BE2C (cell line): Measurements from ENCODE around the gene AGTR1.
"Not testable (repeated sequence)": the region's sequence is repeated elsewhere in the genome, so short reads cannot be mapped to it uniquely, and the experiment has no call there.

Source experiments
- DNase-seq: peaks from one replicate; pipeline ENCODE4 v3.0.0-alpha.2; 2020
- H3K27me3 ChIP-seq: fragments of 250-450 bp; sonication (Bioruptor Pico); 2 replicates; pipeline ENCODE4 v1.5.1; 2020; ENCODE audit warnings: mild to moderate bottlenecking
- H3K36me3 ChIP-seq: fragments of 250-450 bp; sonication (Bioruptor Pico); 2 replicates; pipeline ENCODE4 v1.5.1; 2020; ENCODE audit warnings: mild to moderate bottlenecking
- H3K4me1 ChIP-seq: fragments of 250-450 bp; sonication (Bioruptor Pico); 2 replicates; pipeline ENCODE4 v1.5.1; 2020
- H3K4me3 ChIP-seq: 2 replicates; pipeline ENCODE4 v1.5.1; 2011; ENCODE audit warnings: low read depth, low read length
- H3K9me3 ChIP-seq: fragments of 250-450 bp; sonication (Bioruptor Pico); 2 replicates; pipeline ENCODE4 v1.5.1; 2020
- CTCF ChIP-seq: IDR thresholded peaks from 2 replicates; pipeline ENCODE4 v1.5.1; 2012; ENCODE audit warnings: mild to moderate bottlenecking, low read depth, low read length

AGTR1 gene

GRCh38 chr3:148772361-148772760 is 74.7 kb downstream of the AGTR1 start:
- no peak for DNase-seq
- no peaks in the 10 kb centered on the region for H3K9me3 ChIP-seq
- H3K36me3 ChIP-seq, result no peaks in the 10 kb centered on the region
- H3K27me3 ChIP-seq, result no peaks in the 10 kb centered on the region
- peaks cover 4% of the 10 kb centered on the region; the same call in 1 of the 2 replicates for H3K4me1 ChIP-seq
- no peak overlapping the region for H3K4me3 ChIP-seq
- no peak for TF ChIP-seq CTCF

- peaks cover 4% of the 10 kb centered on the region; the same call in 1 of the 2 replicates for H3K4me1 ChIP-seq
- DNase-seq, result no peak
Observed at GRCh38 chr3:148772835-148773234, 75.1 kb downstream of the AGTR1 start.

DNA sequence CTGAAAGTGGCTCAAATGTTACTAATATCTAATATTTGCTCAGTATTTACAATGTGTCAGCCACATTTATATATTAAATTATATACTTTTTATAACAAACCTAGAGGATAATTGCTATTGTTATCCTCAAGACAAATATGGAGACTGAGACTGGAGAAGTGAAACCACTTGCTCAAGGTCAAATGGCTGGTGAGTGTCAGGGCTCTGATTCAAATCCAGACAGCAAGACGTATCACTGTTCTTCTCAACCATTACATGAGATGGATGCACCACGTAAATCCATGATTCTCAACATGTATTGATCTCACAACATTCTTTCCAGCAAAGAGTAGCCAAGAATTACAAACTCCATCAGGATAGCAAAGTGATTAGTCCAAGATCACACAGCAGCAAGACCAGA is 76.1 kb downstream of the AGTR1 start:
- no peaks in the 10 kb centered on the region for H3K27me3 ChIP-seq
- H3K36me3 ChIP-seq, result no peaks in the 10 kb centered on the region
- no peak overlapping the region for H3K4me3 ChIP-seq
- no peak for TF ChIP-seq CTCF
- no peak for DNase-seq
- peaks cover 4% of the 10 kb centered on the region; the same call in 1 of the 2 replicates for H3K4me1 ChIP-seq
- H3K9me3 ChIP-seq, result no peaks in the 10 kb centered on the region

More at GRCh38 chr3:148772835-148773234, 75.1 kb downstream of the AGTR1 start:
- TF ChIP-seq CTCF, result no peak
- H3K4me3 ChIP-seq, result no peak overlapping the region
- no peaks in the 10 kb centered on the region for H3K27me3 ChIP-seq
- H3K36me3 ChIP-seq, result no peaks in the 10 kb centered on the region
- H3K9me3 ChIP-seq, result no peaks in the 10 kb centered on the region

DNA sequence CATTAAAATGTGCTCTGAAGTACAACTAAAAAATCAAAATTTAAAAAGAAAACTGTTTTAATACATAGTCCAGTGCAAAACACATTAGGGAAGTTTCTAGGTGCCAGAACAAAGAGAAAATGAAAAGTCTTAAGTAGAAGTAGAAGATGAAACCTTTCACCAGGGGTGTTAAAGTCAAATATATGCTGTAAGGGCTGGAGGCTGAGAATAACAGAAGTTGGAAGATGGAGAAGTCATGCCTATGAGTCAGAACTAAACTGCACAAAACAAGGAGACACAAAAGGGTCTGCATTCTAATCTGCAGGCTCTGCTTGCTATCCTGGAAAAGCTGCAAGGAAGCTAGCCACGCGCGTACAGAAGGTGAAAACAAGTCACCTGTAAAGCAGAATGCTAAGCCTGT is 81.2 kb downstream of the AGTR1 start:
- DNase-seq, result no peak
- no peaks in the 10 kb centered on the region for H3K9me3 ChIP-seq
- no peak overlapping the region for H3K4me3 ChIP-seq
- H3K27me3 ChIP-seq, result no peaks in the 10 kb centered on the region
- TF ChIP-seq CTCF, result no peak
- no peaks in the 10 kb centered on the region for H3K36me3 ChIP-seq
- no peaks in the 10 kb centered on the region for H3K4me1 ChIP-seq

DNA sequence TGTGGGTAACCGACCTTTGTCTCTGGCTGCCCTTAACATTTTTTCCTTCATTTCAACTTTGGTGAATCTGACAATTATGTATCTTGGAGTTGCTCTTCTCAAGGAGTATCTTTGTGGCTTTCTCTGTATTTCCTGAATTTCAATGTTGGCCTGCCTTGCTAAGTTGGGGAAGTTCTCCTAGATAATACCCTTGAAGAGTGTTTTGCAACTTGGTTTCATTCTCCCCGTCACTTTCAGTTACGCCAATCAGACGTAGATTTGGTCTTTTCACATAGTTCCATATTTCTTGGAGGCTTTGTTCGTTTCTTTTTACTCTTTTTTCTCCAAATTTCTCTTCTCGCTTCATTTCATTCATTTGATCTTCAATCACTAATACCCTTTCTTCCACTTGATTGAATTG is 87.3 kb downstream of the AGTR1 start:
- not testable (repeated sequence) for H3K27me3 ChIP-seq, H3K9me3 ChIP-seq, H3K4me1 ChIP-seq, DNase-seq, H3K4me3 ChIP-seq, H3K36me3 ChIP-seq

GRCh38 chr3:148786159-148786558 is 88.5 kb downstream of the AGTR1 start:
- not testable (repeated sequence) for H3K4me3 ChIP-seq, H3K36me3 ChIP-seq, H3K27me3 ChIP-seq, H3K9me3 ChIP-seq, DNase-seq
- H3K4me1 ChIP-seq, result peaks cover 16% of the 10 kb centered on the region

DNA sequence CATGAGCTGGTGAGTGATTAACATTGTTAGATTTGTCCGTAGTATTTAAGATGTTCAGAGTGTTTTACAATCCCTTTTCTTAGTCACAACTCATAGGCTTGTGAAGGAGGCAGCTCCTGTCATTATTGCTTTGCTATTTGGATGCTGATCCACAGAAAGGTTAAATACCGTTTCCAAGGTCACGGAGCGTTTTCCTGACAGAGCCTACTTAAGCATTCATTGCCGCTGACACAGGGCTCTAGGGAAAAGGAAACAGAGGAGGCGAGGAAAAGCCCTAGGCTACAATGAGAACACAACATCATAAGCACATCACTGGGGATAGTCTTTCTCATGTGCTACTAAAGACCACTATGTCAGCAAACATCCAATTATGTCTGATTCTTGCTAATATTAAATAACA is 91.4 kb downstream of the AGTR1 start:
- no peak for TF ChIP-seq CTCF
- Histone ChIP-seq H3K4me3 (no peak overlapping the region), H3K27me3 (no peaks in the 10 kb centered on the region), H3K4me1 (peaks cover 34% of the 10 kb centered on the region), H3K9me3 (no peaks in the 10 kb centered on the region; the same call in none of the 2 replicates), H3K36me3 (no peaks in the 10 kb centered on the region)
- no peak for DNase-seq
